GM23338 (cell line): Measurements from ENCODE around the gene HOXD9. TPM values are rescaled to one million over a fixed set of nuclear protein-coding genes. Genes with fewer than 3 reads are reported as not detected.

Experiments
- ATAC-seq: fragments of 200-7000 bp; cut with Tn5 transposase; 3 replicates; pipeline ENCODE4 v1.9.1; 2020
- DNase-seq: peaks from one replicate; pipeline ENCODE4 v3.0.0-alpha.2; 2015; ENCODE audit warnings: low spot score
- H2AFZ ChIP-seq: fragments of 200-600 bp; sonication (generic); 2 replicates; pipeline ENCODE4 v1.8.0; 2016; ENCODE audit warnings: antibody characterized with exemption, mild to moderate bottlenecking, moderate library complexity
- H3F3A ChIP-seq: fragments of 200-600 bp; sonication (generic); replicated peaks from 2 replicates; pipeline ENCODE4 v1.8.0; 2017; ENCODE audit warnings: antibody characterized with exemption, mixed run types, low read depth
- H3K27ac ChIP-seq: fragments of 200-600 bp; sonication (generic); 2 replicates; pipeline ENCODE4 v1.6.1; 2016; ENCODE audit warnings: low read depth
- H3K27me3 ChIP-seq: fragments of 200-600 bp; sonication (generic); 2 replicates; pipeline ENCODE4 v1.8.0; 2016; ENCODE audit warnings: mild to moderate bottlenecking, mixed run types, moderate library complexity; ENCODE audit not compliant: insufficient read depth
- H3K36me3 ChIP-seq: fragments of 200-600 bp; sonication (generic); 2 replicates; pipeline ENCODE4 v1.8.0; 2016; ENCODE audit warnings: mild to moderate bottlenecking; ENCODE audit not compliant: insufficient read depth
- H3K4me1 ChIP-seq: fragments of 200-600 bp; sonication (generic); 2 replicates; pipeline ENCODE4 v1.8.0; 2016; ENCODE audit warnings: mild to moderate bottlenecking, moderate library complexity; ENCODE audit not compliant: insufficient read depth
- H3K4me2 ChIP-seq: fragments of 200-600 bp; sonication (generic); 2 replicates; pipeline ENCODE4 v1.7.1; 2017; ENCODE audit warnings: mixed run types
- H3K4me3 ChIP-seq: fragments of 200-600 bp; sonication (generic); 2 replicates; pipeline ENCODE4 v1.6.1; 2016; ENCODE audit warnings: mixed run types
- H3K79me2 ChIP-seq: fragments of 200-600 bp; sonication (generic); replicated peaks from 2 replicates; pipeline ENCODE4 v1.8.0; 2017; ENCODE audit warnings: mild to moderate bottlenecking; ENCODE audit not compliant: insufficient read depth
- H3K9me2 ChIP-seq: fragments of 200-600 bp; sonication (generic); 2 replicates; pipeline ENCODE4 v1.8.0; 2017; ENCODE audit not compliant: insufficient read depth
- H4K20me1 ChIP-seq: fragments of 200-600 bp; sonication (generic); replicated peaks from 2 replicates; pipeline ENCODE4 v1.8.0; 2017; ENCODE audit warnings: mild to moderate bottlenecking; ENCODE audit not compliant: insufficient read depth
- H3K27ac Mint-ChIP-seq: 2 replicates; pipeline ENCODE4 v1.8.0; 2020; ENCODE audit warnings: inconsistent platforms, mild to moderate bottlenecking, moderate library complexity, mixed read lengths
- H3K27me3 Mint-ChIP-seq: 3 replicates; pipeline ENCODE4 v1.8.0; 2022; ENCODE audit warnings: low read depth, mild to moderate bottlenecking, moderate library complexity, mixed read lengths, inconsistent platforms; ENCODE audit not compliant: insufficient read depth, poor library complexity
- H3K36me3 Mint-ChIP-seq: 3 replicates; pipeline ENCODE4 v1.8.0; 2021; ENCODE audit warnings: low read depth, mild to moderate bottlenecking, inconsistent platforms, moderate library complexity, mixed read lengths
- H3K4me1 Mint-ChIP-seq: 3 replicates; pipeline ENCODE4 v1.8.0; 2020; ENCODE audit warnings: mild to moderate bottlenecking, inconsistent platforms, mixed read lengths
- H3K4me3 Mint-ChIP-seq: 3 replicates; pipeline ENCODE4 v1.8.0; 2021; ENCODE audit warnings: moderate library complexity, mild to moderate bottlenecking, inconsistent platforms, mixed read lengths
- H3K9me3 Mint-ChIP-seq: 3 replicates; pipeline ENCODE4 v1.8.0; 2020; ENCODE audit warnings: moderate library complexity, mild to moderate bottlenecking, inconsistent platforms, mixed read lengths
- CREB1 ChIP-seq: fragments of 250-450 bp; sonication (Bioruptor Pico); IDR thresholded peaks from 2 replicates; pipeline ENCODE4 v1.5.0; 2020; ENCODE audit warnings: low read depth, mild to moderate bottlenecking, moderate library complexity
- EZH2 ChIP-seq: fragments of 200-600 bp; sonication (generic); IDR thresholded peaks from one replicate; pipeline ENCODE4 v1.8.0; 2017; ENCODE audit warnings: antibody characterized with exemption, mild to moderate bottlenecking, low read depth; ENCODE audit not compliant: unreplicated experiment
- JUNB ChIP-seq: IDR thresholded peaks from one replicate; pipeline ENCODE4 v1.6.1; 2016; ENCODE audit warnings: antibody characterized with exemption; ENCODE audit not compliant: unreplicated experiment
- POLR2AphosphoS5 ChIP-seq: IDR thresholded peaks from 2 replicates; pipeline ENCODE4 v1.6.1; 2016; ENCODE audit warnings: antibody characterized with exemption, low read depth
- ZNF331 ChIP-seq: fragments of 250-450 bp; sonication (Bioruptor Pico); IDR thresholded peaks from 2 replicates; pipeline ENCODE4 v1.5.0; 2020; ENCODE audit warnings: low read depth, mild to moderate bottlenecking, moderate library complexity
- polyA plus RNA-seq: library from polyadenylated mRNA; unstranded; fragments of >200 nt; fragmentation: Nextera tagmentation; extraction: Ambion mirVana; gene quantifications from 2 replicates; pipeline ENCODE4 v1.2.1, GENCODE V29; 2016
- total RNA-seq: library from RNA; depleted of rRNA; stranded (reverse); fragments of >200 nt; shearing (Covaris generic); gene quantifications from 2 replicates; pipeline ENCODE4 v1.2.3, GENCODE V29; 2014
- TF ChIP-seq, protein P1 (sequence below): fragments of 250-450 bp; sonication (Bioruptor Pico); IDR thresholded peaks from 2 replicates; pipeline ENCODE4 v1.5.0; 2020; ENCODE audit warnings: mild to moderate bottlenecking, moderate library complexity
- TF ChIP-seq, protein P2 (sequence below): IDR thresholded peaks from 2 replicates; pipeline ENCODE4 v1.6.1; 2016; ENCODE audit warnings: antibody characterized with exemption

The HOXD9 gene
- total and polyA plus RNA-seq, 2 experiments from 2014 or later = not detected

DNA sequence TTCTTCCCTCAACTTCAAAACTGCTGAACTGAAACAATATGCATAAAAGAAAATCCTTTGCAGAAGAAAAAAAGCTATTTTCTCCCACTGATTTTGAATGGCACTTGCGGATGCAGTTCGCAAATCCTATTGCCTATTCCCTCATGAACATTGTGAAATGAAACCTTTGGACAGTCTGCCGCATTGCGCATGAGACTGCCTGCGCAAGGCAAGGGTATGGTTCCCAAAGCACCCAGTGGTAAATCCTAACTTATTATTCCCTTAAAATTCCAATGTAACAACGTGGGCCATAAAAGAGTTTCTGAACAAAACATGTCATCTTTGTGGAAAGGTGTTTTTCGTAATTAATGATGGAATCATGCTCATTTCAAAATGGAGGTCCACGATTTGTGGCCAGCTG is 15.4 kb downstream of the HOXD9 start (continued):
- TF ChIP-seq, protein P1, sequence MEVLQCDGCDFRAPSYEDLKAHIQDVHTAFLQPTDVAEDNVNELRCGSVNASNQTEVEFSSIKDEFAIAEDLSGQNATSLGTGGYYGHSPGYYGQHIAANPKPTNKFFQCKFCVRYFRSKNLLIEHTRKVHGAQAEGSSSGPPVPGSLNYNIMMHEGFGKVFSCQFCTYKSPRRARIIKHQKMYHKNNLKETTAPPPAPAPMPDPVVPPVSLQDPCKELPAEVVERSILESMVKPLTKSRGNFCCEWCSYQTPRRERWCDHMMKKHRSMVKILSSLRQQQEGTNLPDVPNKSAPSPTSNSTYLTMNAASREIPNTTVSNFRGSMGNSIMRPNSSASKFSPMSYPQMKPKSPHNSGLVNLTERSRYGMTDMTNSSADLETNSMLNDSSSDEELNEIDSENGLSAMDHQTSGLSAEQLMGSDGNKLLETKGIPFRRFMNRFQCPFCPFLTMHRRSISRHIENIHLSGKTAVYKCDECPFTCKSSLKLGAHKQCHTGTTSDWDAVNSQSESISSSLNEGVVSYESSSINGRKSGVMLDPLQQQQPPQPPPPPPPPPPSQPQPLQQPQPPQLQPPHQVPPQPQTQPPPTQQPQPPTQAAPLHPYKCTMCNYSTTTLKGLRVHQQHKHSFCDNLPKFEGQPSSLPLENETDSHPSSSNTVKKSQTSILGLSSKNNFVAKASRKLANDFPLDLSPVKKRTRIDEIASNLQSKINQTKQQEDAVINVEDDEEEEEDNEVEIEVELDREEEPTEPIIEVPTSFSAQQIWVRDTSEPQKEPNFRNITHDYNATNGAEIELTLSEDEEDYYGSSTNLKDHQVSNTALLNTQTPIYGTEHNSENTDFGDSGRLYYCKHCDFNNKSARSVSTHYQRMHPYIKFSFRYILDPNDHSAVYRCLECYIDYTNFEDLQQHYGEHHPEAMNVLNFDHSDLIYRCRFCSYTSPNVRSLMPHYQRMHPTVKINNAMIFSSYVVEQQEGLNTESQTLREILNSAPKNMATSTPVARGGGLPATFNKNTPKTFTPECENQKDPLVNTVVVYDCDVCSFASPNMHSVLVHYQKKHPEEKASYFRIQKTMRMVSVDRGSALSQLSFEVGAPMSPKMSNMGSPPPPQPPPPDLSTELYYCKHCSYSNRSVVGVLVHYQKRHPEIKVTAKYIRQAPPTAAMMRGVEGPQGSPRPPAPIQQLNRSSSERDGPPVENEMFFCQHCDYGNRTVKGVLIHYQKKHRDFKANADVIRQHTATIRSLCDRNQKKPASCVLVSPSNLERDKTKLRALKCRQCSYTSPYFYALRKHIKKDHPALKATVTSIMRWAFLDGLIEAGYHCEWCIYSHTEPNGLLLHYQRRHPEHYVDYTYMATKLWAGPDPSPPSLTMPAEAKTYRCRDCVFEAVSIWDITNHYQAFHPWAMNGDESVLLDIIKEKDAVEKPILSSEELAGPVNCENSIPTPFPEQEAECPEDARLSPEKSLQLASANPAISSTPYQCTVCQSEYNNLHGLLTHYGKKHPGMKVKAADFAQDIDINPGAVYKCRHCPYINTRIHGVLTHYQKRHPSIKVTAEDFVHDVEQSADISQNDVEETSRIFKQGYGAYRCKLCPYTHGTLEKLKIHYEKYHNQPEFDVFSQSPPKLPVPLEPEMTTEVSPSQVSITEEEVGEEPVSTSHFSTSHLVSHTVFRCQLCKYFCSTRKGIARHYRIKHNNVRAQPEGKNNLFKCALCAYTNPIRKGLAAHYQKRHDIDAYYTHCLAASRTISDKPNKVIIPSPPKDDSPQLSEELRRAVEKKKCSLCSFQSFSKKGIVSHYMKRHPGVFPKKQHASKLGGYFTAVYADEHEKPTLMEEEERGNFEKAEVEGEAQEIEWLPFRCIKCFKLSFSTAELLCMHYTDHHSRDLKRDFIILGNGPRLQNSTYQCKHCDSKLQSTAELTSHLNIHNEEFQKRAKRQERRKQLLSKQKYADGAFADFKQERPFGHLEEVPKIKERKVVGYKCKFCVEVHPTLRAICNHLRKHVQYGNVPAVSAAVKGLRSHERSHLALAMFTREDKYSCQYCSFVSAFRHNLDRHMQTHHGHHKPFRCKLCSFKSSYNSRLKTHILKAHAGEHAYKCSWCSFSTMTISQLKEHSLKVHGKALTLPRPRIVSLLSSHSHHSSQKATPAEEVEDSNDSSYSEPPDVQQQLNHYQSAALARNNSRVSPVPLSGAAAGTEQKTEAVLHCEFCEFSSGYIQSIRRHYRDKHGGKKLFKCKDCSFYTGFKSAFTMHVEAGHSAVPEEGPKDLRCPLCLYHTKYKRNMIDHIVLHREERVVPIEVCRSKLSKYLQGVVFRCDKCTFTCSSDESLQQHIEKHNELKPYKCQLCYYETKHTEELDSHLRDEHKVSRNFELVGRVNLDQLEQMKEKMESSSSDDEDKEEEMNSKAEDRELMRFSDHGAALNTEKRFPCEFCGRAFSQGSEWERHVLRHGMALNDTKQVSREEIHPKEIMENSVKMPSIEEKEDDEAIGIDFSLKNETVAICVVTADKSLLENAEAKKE = no peak

DNA sequence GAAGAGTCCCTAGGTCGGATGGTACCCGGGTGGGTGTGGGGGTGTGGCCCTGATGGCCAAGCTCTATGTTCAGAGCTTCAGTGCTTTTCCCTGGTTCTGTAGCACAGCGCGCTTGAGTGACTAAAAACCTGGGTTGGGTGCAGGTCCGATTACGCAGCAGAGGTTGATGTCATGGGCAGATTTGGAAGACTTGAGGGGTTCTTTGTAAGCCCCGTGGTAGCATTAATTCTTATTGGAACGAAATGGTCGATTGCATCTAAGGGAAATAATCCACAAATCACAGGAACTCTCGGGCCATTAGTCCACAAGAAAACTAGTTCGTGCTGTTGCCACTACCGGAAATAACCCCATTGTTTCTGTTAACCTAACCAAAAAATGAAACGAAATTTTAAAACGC is 16.0 kb downstream of the HOXD9 start:
- no peak overlapping the region for H2AFZ ChIP-seq
- Mint-ChIP-seq H3K4me3 (no peak overlapping the region), H3K4me1 (peaks cover 22% of the 10 kb centered on the region), H3K27me3 (peaks cover 98% of the 10 kb centered on the region), H3K9me3 (peaks cover 3% of the 10 kb centered on the region; the same call in 1 of the 3 replicates), H3K36me3 (no peaks in the 10 kb centered on the region; the same call in 2 of the 3 replicates), H3K27ac (no peak overlapping the region)
- H3K9me2 ChIP-seq = no peaks in the 10 kb centered on the region
- no peaks in the 10 kb centered on the region for H3K79me2 ChIP-seq
- H4K20me1 ChIP-seq = peaks cover 52% of the 10 kb centered on the region
- peaks cover 44% of the 10 kb centered on the region for H3F3A ChIP-seq
- H3K36me3 ChIP-seq = no peaks in the 10 kb centered on the region
- H3K27ac ChIP-seq = no peak overlapping the region
- no peak overlapping the region for H3K4me2 ChIP-seq
- no peak for ATAC-seq
- peaks cover 37% of the 10 kb centered on the region for H3K4me1 ChIP-seq
- DNase-seq = no peak
- H3K27me3 ChIP-seq = peaks cover 100% of the 10 kb centered on the region
- no peak overlapping the region for H3K4me3 ChIP-seq
- TF ChIP-seq, protein P1 = no peak
- TF ChIP-seq JUNB (no peak), POLR2AphosphoS5 (no peak), CREB1 (CRISPR knock-in tag) (no peak), ZNF331 (CRISPR knock-in tag) (no peak), EZH2 (no peak)
- TF ChIP-seq, protein P2, sequence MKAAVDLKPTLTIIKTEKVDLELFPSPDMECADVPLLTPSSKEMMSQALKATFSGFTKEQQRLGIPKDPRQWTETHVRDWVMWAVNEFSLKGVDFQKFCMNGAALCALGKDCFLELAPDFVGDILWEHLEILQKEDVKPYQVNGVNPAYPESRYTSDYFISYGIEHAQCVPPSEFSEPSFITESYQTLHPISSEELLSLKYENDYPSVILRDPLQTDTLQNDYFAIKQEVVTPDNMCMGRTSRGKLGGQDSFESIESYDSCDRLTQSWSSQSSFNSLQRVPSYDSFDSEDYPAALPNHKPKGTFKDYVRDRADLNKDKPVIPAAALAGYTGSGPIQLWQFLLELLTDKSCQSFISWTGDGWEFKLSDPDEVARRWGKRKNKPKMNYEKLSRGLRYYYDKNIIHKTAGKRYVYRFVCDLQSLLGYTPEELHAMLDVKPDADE = no peak
